Thymus (tissue), 11 donors: ENCODE data around the gene CELF1. TPM values are rescaled to one million over a fixed set of nuclear protein-coding genes. Genes with fewer than 3 reads are reported as not detected.
"Not testable (repeated sequence)": the region's sequence is repeated elsewhere in the genome, so short reads cannot be mapped to it uniquely, and the experiment has no call there.

Experiments used
- DNase-seq, 9 donors: peaks; one replicate each; pipeline ENCODE4 v3.0.0-alpha.2; 2013; ENCODE audit warnings: low spot score in 9 of 9, low read depth in 6 of 9, missing footprints in 1 of 9
- H3K27ac ChIP-seq, 2 donors: one replicate each; pipeline ENCODE4 v1.5.1; 2013; ENCODE audit warnings: control low read depth in 1 of 2, low read depth in 1 of 2, low read length in 1 of 2, mild to moderate bottlenecking in 1 of 2, moderate library complexity in 1 of 2
- H3K27me3 ChIP-seq, 2 donors: one replicate each; pipeline ENCODE4 v1.5.1; 2013; ENCODE audit warnings: low read length in 1 of 2; ENCODE audit not compliant: control insufficient read depth in 2 of 2, insufficient read depth in 1 of 2
- H3K36me3 ChIP-seq, 2 donors: one replicate each; pipeline ENCODE4 v1.5.1; 2013; ENCODE audit warnings: low read length in 1 of 2, mild to moderate bottlenecking in 1 of 2, moderate library complexity in 1 of 2; ENCODE audit not compliant: control insufficient read depth in 2 of 2, insufficient read depth in 2 of 2
- H3K4me1 ChIP-seq, 2 donors: one replicate each; pipeline ENCODE4 v1.5.1; 2013; ENCODE audit warnings: low read length in 2 of 2; ENCODE audit not compliant: control insufficient read depth in 2 of 2, insufficient read depth in 2 of 2
- H3K4me3 ChIP-seq, 2 donors: one replicate each; pipeline ENCODE4 v1.5.1; 2013; ENCODE audit warnings: low read length in 2 of 2, control low read depth in 1 of 2, mild to moderate bottlenecking in 1 of 2
- H3K9me3 ChIP-seq, 2 donors: one replicate each; pipeline ENCODE4 v1.5.1; 2013; ENCODE audit warnings: low read length in 1 of 2, mild to moderate bottlenecking in 1 of 2; ENCODE audit not compliant: control insufficient read depth in 2 of 2, insufficient read depth in 1 of 2
- WGBS: extraction: QIAGEN DNeasy Blood & Tissue Kit; methylation state at CpG from one replicate; pipeline ENCODE4 v1.1.7; 2013; 5-methylcytosine and 5-hydroxymethylcytosine counted together
- polyA plus RNA-seq: library from polyadenylated mRNA; stranded (reverse); fragments of 200-250 nt; gene quantifications from one replicate; pipeline ENCODE4 v1.2.3, GENCODE V29; 2013
- total RNA-seq: library from RNA; stranded (reverse); fragments of 120-200 nt; gene quantifications from one replicate; pipeline ENCODE4 v1.2.4, GENCODE V29; 2013
- donor health status: healthy.

CELF1 gene
- total and polyA plus RNA-seq, 2 donors: 35.4 to 41.1 TPM

GRCh38 chr11:47534704-47535251 lies 18.2 kb downstream of the CELF1 start:
- peaks cover 6 to 8% of the 10 kb centered on the region in 2 donors for H3K36me3 ChIP-seq
- H3K27ac ChIP-seq: no peak overlapping the region
- no peak overlapping the region for H3K4me3 ChIP-seq
- H3K9me3 ChIP-seq: no peaks in the 10 kb centered on the region
- H3K4me1 ChIP-seq: no peaks in the 10 kb centered on the region
- DNase-seq: no peak
- H3K27me3 ChIP-seq: no peaks in the 10 kb centered on the region
- WGBS: 96% methylated on average over 4 of the region's 4 CpGs

GRCh38 chr11:47533690-47534151 lies 19.2 kb downstream of the CELF1 start:
- no peak overlapping the region for H3K27ac ChIP-seq
- H3K9me3 ChIP-seq: no peaks in the 10 kb centered on the region
- DNase-seq: no peak
- H3K36me3 ChIP-seq: peaks cover 6 to 14% of the 10 kb centered on the region in 2 donors
- H3K4me3 ChIP-seq: no peak overlapping the region
- 99% methylated on average over 2 of the region's 2 CpGs for WGBS
- H3K4me1 ChIP-seq: no peaks in the 10 kb centered on the region
- no peaks in the 10 kb centered on the region for H3K27me3 ChIP-seq

- peaks cover 6 to 14% of the 10 kb centered on the region in 2 donors for H3K36me3 ChIP-seq
- H3K4me1 ChIP-seq: no peaks in the 10 kb centered on the region
- no peak overlapping the region for H3K27ac ChIP-seq
- H3K27me3 ChIP-seq: no peaks in the 10 kb centered on the region
- H3K4me3 ChIP-seq: no peak overlapping the region
- no peak for DNase-seq
- H3K9me3 ChIP-seq: no peaks in the 10 kb centered on the region
- 95% methylated on average over 2 of the region's 2 CpGs for WGBS
Measured at GRCh38 chr11:47532597-47533213, 20.2 kb downstream of the CELF1 start.

- 95% methylated on average over 3 of the region's 3 CpGs for WGBS
- Histone ChIP-seq H3K27me3 (no peaks in the 10 kb centered on the region), H3K9me3 (no peaks in the 10 kb centered on the region), H3K27ac (no peak overlapping the region), H3K36me3 (peaks cover 6 to 14% of the 10 kb centered on the region in 2 donors), H3K4me1 (no peaks in the 10 kb centered on the region), H3K4me3 (no peak overlapping the region)
- no peak for DNase-seq
Measured at GRCh38 chr11:47531666-47532065, 21.3 kb downstream of the CELF1 start.

GRCh38 chr11:47530721-47531120 lies 22.2 kb downstream of the CELF1 start:
- 94% methylated on average over 9 of the region's 9 CpGs for WGBS
- H3K36me3 ChIP-seq, H3K27ac ChIP-seq, H3K9me3 ChIP-seq, DNase-seq, H3K4me1 ChIP-seq, H3K4me3 ChIP-seq, H3K27me3 ChIP-seq: not testable (repeated sequence)

GRCh38 chr11:47529951-47530350 lies 23.0 kb downstream of the CELF1 start:
- Histone ChIP-seq H3K27me3 (no peaks in the 10 kb centered on the region), H3K27ac (no peak overlapping the region), H3K9me3 (no peaks in the 10 kb centered on the region), H3K4me3 (no peak overlapping the region), H3K36me3 (peaks cover 0 to 9% of the 10 kb centered on the region in 2 donors), H3K4me1 (peaks cover 0 to 6% of the 10 kb centered on the region in 2 donors)
- DNase-seq: no peak
- 98% methylated on average over 4 of the region's 4 CpGs for WGBS

GRCh38 chr11:47527186-47527585 lies 25.7 kb downstream of the CELF1 start:
- H3K4me1 ChIP-seq: peaks cover 2 to 22% of the 10 kb centered on the region in 2 donors
- H3K9me3 ChIP-seq: no peaks in the 10 kb centered on the region

GRCh38 chr11:47526032-47526431 lies 26.9 kb downstream of the CELF1 start:
- H3K36me3 ChIP-seq, H3K4me3 ChIP-seq, H3K27me3 ChIP-seq, H3K27ac ChIP-seq, H3K9me3 ChIP-seq, DNase-seq: not testable (repeated sequence)
- 98% methylated on average over 9 of the region's 9 CpGs for WGBS
- peaks cover 2 to 22% of the 10 kb centered on the region in 2 donors for H3K4me1 ChIP-seq

More at GRCh38 chr11:47527186-47527585, 25.7 kb downstream of the CELF1 start:
- Histone ChIP-seq H3K4me3 (no peak overlapping the region), H3K36me3 (peaks cover 0 to 6% of the 10 kb centered on the region in 2 donors), H3K27me3 (no peaks in the 10 kb centered on the region), H3K27ac (no peak overlapping the region)
- WGBS: 99% methylated on average over 6 of the region's 6 CpGs
- DNase-seq: no peak

GRCh38 chr11:47524291-47524874 lies 28.5 kb downstream of the CELF1 start:
- H3K9me3 ChIP-seq: no peaks in the 10 kb centered on the region
- H3K4me3 ChIP-seq: no peak overlapping the region
- peak overlapping the region; percentile 68 for H3K27ac ChIP-seq
- peaks cover 2 to 23% of the 10 kb centered on the region in 2 donors for H3K4me1 ChIP-seq
- 71% methylated on average over 9 of the region's 9 CpGs for WGBS
- peaks cover 0 to 4% of the 10 kb centered on the region in 2 donors for H3K36me3 ChIP-seq
- DNase-seq: no peak
- no peaks in the 10 kb centered on the region for H3K27me3 ChIP-seq
